T47D (cell line): Measurements from ENCODE around the gene TACR1.

Experiments
- DNase-seq, 2 experiments: peaks; one replicate each; pipeline versions ENCODE4 v3.0.0 to v3.0.0-alpha.2; 2011 to 2012; ENCODE audit warnings: low read depth in 1 of 2, low spot score in 1 of 2
- JUND ChIP-seq: IDR thresholded peaks from 2 replicates; pipeline ENCODE4 v1.6.1; 2012; ENCODE audit warnings: low read depth
- in situ Hi-C: cut with HindIII; loops from 2 replicates; pipeline ENCODE4 v1.10.0; 2016; ENCODE audit warnings: low sequenced_read_pairs, low pct_unique_long_range_greater_than_20kb

The TACR1 gene

DNA sequence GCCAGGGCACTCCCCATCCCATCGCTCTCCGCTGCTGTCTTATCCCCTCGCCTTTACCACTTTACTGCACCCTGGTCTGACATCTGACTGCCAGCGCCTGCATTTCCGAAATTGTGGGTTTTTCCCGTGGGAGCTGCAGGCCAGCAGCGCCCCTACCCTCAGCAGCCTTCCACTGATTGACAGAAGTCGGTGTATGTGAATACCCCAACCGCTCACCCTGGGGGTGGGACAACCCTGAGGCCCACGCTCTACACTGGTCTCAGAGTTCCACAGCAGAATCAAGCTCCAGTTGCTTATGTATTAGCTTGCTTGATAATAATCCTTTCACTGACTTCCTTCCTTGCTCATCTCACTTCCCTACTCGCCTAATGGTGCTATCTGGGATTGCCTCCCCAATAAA lies 178.8 kb downstream of the TACR1 start:
- no peak for TF ChIP-seq JUND
- in situ Hi-C loops = no loop called here
- DNase-seq = no peak

DNA sequence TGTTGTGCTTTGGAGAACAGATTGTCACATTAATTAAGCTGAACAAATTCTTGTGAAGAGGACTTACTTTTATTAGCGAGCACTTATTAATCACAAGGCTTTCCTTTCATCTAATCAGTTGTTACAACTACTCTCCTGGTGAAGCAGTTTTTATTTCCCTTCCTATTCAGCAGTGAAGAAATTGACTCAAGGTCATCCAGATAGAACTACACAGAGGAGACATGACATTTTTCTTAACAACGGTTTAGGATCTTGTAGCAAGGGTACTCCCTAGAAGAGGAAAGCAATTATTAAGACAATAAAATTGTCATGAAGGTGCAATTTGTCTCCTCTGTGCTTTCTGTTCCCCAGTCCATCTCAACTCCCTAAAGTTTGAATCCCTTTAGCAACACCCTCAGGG lies 179.5 kb downstream of the TACR1 start:
- no peak for TF ChIP-seq JUND
- in situ Hi-C loops = no loop called here
- DNase-seq = no peak

DNA sequence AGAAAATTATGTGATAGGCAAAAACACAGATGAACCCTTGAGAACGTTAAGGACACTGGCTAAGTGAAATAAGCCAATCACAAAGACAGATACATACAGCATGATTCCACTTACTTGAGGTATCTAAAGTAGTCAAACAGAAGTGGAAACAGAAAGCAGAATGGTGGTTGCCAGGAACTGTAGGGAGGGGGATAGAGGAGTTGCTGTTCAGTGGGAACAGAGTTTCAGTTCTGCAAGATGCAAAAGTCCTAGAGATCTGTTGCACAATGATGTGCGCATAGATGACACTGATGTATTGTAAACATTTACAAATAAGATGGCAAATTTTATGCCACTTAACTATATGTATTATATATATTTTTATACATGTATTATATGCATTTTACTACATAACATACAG lies 181.2 kb downstream of the TACR1 start:
- TF ChIP-seq JUND = no peak
- in situ Hi-C loops = no loop called here
- no peak for DNase-seq

DNA sequence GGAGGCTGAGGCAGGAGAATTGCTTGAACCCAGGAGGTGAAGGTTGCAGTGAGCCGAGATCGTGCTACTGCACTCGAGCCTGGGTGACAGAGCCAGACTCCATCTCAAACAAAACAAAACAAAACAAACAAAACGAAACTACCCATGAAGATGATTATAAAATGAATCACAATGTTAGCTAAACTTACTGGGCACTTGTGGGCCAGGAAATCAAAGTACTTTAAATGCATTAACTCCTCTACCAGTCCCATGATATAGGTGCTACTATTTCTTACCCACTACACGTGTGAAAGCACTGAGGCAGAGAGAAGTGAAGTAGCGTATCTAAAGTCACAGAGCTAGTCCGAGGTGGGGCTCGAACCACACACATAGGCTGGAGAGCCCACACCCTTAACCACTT lies 187.2 kb downstream of the TACR1 start:
- no peak for DNase-seq
- in situ Hi-C loops = no loop called here
- TF ChIP-seq JUND = no peak

GRCh38 chr2:75010571-75010970 lies 188.7 kb downstream of the TACR1 start:
- in situ Hi-C loops = no loop called here
- no peak for TF ChIP-seq JUND
- no peak for DNase-seq

DNA sequence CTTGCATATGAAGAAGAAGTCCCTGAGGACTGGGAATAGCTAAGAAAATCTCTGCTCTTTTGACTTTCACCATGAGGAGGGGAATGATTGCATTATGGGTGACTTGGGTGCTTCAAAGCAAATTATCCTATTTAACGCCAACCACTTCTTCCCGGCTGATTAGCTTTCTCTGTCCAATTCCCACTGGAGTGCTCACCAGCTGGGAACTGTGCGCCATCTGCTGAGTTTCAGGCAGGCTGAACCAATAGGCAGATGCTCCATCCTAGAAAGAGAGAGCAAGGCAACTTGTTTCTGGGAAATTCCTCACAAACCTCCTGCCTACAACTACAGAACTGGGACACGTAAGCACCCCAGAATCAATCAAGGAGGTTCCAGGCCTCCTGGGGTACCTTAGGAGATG lies 191.5 kb downstream of the TACR1 start:
- in situ Hi-C loops = no loop called here
- no peak for TF ChIP-seq JUND
- no peak for DNase-seq

GRCh38 chr2:75007061-75007460 lies 192.3 kb downstream of the TACR1 start:
- in situ Hi-C loops = no loop called here
- no peak for DNase-seq
- no peak for TF ChIP-seq JUND

- no peak for DNase-seq
- in situ Hi-C loops = no loop called here
- TF ChIP-seq JUND = no peak
Observed at GRCh38 chr2:75006041-75006440, 193.3 kb downstream of the TACR1 start.

GRCh38 chr2:75003773-75004172 lies 195.5 kb downstream of the TACR1 start:
- in situ Hi-C loops = no loop called here

GRCh38 chr2:75003276-75003675 lies 196.0 kb downstream of the TACR1 start:
- TF ChIP-seq JUND = no peak
- DNase-seq = no peak
- in situ Hi-C loops = no loop called here

More at GRCh38 chr2:75003773-75004172, 195.5 kb downstream of the TACR1 start:
- no peak for TF ChIP-seq JUND
- no peak for DNase-seq

DNA sequence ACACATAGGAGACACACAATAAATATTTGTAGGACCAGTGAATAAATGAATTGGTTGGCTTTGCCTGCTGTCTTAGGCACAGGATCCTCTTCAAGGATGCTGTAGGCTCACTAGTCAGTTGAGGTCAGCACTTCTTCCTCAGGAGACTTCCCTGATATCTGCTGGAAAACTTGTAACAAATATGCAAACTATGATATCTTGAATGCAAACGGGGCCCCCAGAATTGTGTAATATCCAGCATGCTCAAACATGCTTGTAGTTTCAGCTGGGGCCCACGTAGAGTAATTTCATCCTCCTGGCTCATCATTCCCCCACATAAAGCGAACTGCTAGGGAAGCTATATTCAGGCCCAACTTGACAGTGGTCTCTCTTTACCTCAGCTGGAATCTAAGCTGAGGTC lies 197.3 kb downstream of the TACR1 start:
- no peak for DNase-seq
- TF ChIP-seq JUND = no peak
- in situ Hi-C loops = no loop called here

GRCh38 chr2:74999468-74999867 lies 199.9 kb downstream of the TACR1 start:
- in situ Hi-C loops = no loop called here
- DNase-seq = no peak
- TF ChIP-seq JUND = no peak
